WTC11 (cell line): ENCODE results near the gene PRR7. TPM values are rescaled to one million over a fixed set of nuclear protein-coding genes. Genes with fewer than 3 reads are reported as not detected.

Experiments used
- ATAC-seq: fragments of 200-7000 bp; cut with Tn5 transposase; 2 replicates; pipeline ENCODE4 v1.10.0; 2021; ENCODE audit warnings: mild to moderate bottlenecking, moderate library complexity
- CTCF ChIA-PET: fragments of 300-600 bp; sonication (Branson Sonifier 250); formaldehyde crosslinking; loops from one replicate; lab custom pipeline; 2021; ENCODE audit warnings: antibody characterized with exemption; lab: Charles Lee
- POLR2A ChIA-PET: fragments of 350-600 bp; sonication (Branson Sonifier 250); formaldehyde crosslinking; loops from one replicate; lab custom pipeline; 2021; ENCODE audit warnings: antibody characterized with exemption; lab: Charles Lee
- DNase-seq: peaks from one replicate; pipeline ENCODE4 v3.0.0; 2021; ENCODE audit warnings: low spot score
- H3K27ac Mint-ChIP-seq: 2 replicates; pipeline ENCODE4 v1.8.0; 2021; ENCODE audit warnings: mixed read lengths
- H3K27me3 Mint-ChIP-seq: 2 replicates; pipeline ENCODE4 v1.8.0; 2021; ENCODE audit warnings: low read depth, mild to moderate bottlenecking, moderate library complexity, mixed read lengths
- H3K36me3 Mint-ChIP-seq: 2 replicates; pipeline ENCODE4 v1.8.0; 2021; ENCODE audit warnings: mixed read lengths
- H3K4me1 Mint-ChIP-seq: 2 replicates; pipeline ENCODE4 v1.8.0; 2022; ENCODE audit warnings: mixed read lengths
- H3K4me3 Mint-ChIP-seq: 2 replicates; pipeline ENCODE4 v1.8.0; 2021; ENCODE audit warnings: mild to moderate bottlenecking, moderate library complexity, mixed read lengths
- H3K9me3 Mint-ChIP-seq: 2 replicates; pipeline ENCODE4 v1.8.0; 2021; ENCODE audit warnings: mixed read lengths
- E2F5 ChIP-seq: sonication (generic); formaldehyde crosslinking; IDR thresholded peaks from 2 replicates; pipeline ENCODE4 v1.8.1; 2022; ENCODE audit warnings: mild to moderate bottlenecking, moderate library complexity, missing genetic modification reagents
- ERG ChIP-seq: fragments of 250-450 bp; sonication (Bioruptor Pico); IDR thresholded peaks from 2 replicates; pipeline ENCODE4 v1.8.0; 2021; ENCODE audit warnings: mild to moderate bottlenecking
- FOXP4 ChIP-seq: sonication (generic); formaldehyde crosslinking; IDR thresholded peaks from 2 replicates; pipeline ENCODE4 v1.8.0; 2022; ENCODE audit warnings: mild to moderate bottlenecking, missing genetic modification reagents
- HMGA2 ChIP-seq: fragments of 250-450 bp; sonication (Bioruptor Pico); IDR thresholded peaks from 2 replicates; pipeline ENCODE4 v1.4.0; 2021; ENCODE audit warnings: mild to moderate bottlenecking, moderate library complexity
- HMGXB4 ChIP-seq: sonication (generic); formaldehyde crosslinking; IDR thresholded peaks from 2 replicates; pipeline ENCODE4 v1.8.1; 2023; ENCODE audit warnings: mild to moderate bottlenecking, moderate library complexity, missing genetic modification reagents
- IRF2 ChIP-seq: sonication (generic); formaldehyde crosslinking; IDR thresholded peaks from 2 replicates; pipeline ENCODE4 v1.8.0; 2022; ENCODE audit warnings: low read depth, missing genetic modification reagents, borderline replicate concordance
- JAZF1 ChIP-seq: fragments of 250-450 bp; sonication (Bioruptor Pico); IDR thresholded peaks from 2 replicates; pipeline ENCODE4 v1.9.0; 2021; ENCODE audit warnings: moderate library complexity, mild to moderate bottlenecking, inconsistent platforms
- KAT7 ChIP-seq: sonication (generic); formaldehyde crosslinking; IDR thresholded peaks from 2 replicates; pipeline ENCODE4 v1.8.1; 2023; ENCODE audit warnings: missing genetic modification reagents, mild to moderate bottlenecking, borderline replicate concordance
- NFATC4 ChIP-seq: fragments of 250-450 bp; sonication (Bioruptor Pico); IDR thresholded peaks from 2 replicates; pipeline ENCODE4 v1.9.0; 2021; ENCODE audit warnings: mild to moderate bottlenecking
- NFYB ChIP-seq: sonication (generic); formaldehyde crosslinking; conservative IDR thresholded peaks from 2 replicates; pipeline ENCODE4 v1.8.0; 2022; ENCODE audit warnings: low read depth, missing genetic modification reagents
- OVOL2 ChIP-seq: fragments of 250-450 bp; sonication (Bioruptor Pico); IDR thresholded peaks from 2 replicates; pipeline ENCODE4 v1.9.0; 2021; ENCODE audit warnings: mild to moderate bottlenecking, borderline replicate concordance
- PRRX2 ChIP-seq: fragments of 250-450 bp; sonication (Bioruptor Pico); IDR thresholded peaks from 2 replicates; pipeline ENCODE4 v1.8.0; 2021; ENCODE audit warnings: mild to moderate bottlenecking
- SP1 ChIP-seq: sonication (generic); formaldehyde crosslinking; conservative IDR thresholded peaks from 2 replicates; pipeline ENCODE4 v1.8.1; 2022; ENCODE audit warnings: missing genetic modification reagents
- STAT6 ChIP-seq: sonication (generic); formaldehyde crosslinking; conservative IDR thresholded peaks from 2 replicates; pipeline ENCODE4 v1.8.1; 2023; ENCODE audit warnings: mild to moderate bottlenecking, low read depth, missing genetic modification reagents, moderate library complexity
- ZBTB43 ChIP-seq: sonication (generic); formaldehyde crosslinking; IDR thresholded peaks from 2 replicates; pipeline ENCODE4 v1.8.1; 2023; ENCODE audit warnings: mild to moderate bottlenecking, missing genetic modification reagents
- ZNF317 ChIP-seq: sonication (generic); formaldehyde crosslinking; IDR thresholded peaks from 2 replicates; pipeline ENCODE4 v1.8.1; 2023; ENCODE audit warnings: low read depth, mild to moderate bottlenecking, moderate library complexity, missing genetic modification reagents, borderline replicate concordance
- total RNA-seq: library from RNA; stranded (reverse); gene quantifications from 3 replicates; pipeline ENCODE4 v1.2.3, GENCODE V29; 2021

Gene PRR7
- total RNA-seq, 1 experiment from 2014 or later: 13.1 TPM

GRCh38 chr5:177397875-177398390 is 48.7 kb upstream of the PRR7 start:
- no peaks in the 10 kb centered on the region for H3K9me3 Mint-ChIP-seq
- H3K27me3 Mint-ChIP-seq: peaks cover 26% of the 10 kb centered on the region
- TF ChIP-seq ZNF317 (no peak), NFATC4 (CRISPR knock-in tag) (no peak), STAT6 (CRISPR knock-in tag) (no peak), HMGA2 (CRISPR knock-in tag) (no peak), FOXP4 (CRISPR knock-in tag) (no peak), HMGXB4 (CRISPR knock-in tag) (no peak), KAT7 (CRISPR knock-in tag) (no peak), NFYB (CRISPR knock-in tag) (no peak), IRF2 (CRISPR knock-in tag) (no peak), ERG (CRISPR knock-in tag) (no peak), JAZF1 (CRISPR knock-in tag) (no peak)
- TF ChIP-seq, all 79 proteins: peak for 0
- Mint-ChIP-seq H3K4me1 (peaks cover 30% of the 10 kb centered on the region), H3K36me3 (no peaks in the 10 kb centered on the region), H3K4me3 (no peak overlapping the region), H3K27ac (no peak overlapping the region)
- ATAC-seq (no peak), DNase-seq (no peak)
- ChIA-PET CTCF (interaction anchor here (1.0 to 1.9 kb wide), 3 partner anchors 27 to 88 kb away, joined by 4 to 7 read pairs (median 5); no protein-coding TSS in a partner anchor), POLR2A (no interaction called here)

- no peaks in the 10 kb centered on the region for H3K36me3 Mint-ChIP-seq
- H3K9me3 Mint-ChIP-seq: no peaks in the 10 kb centered on the region
- H3K4me1 Mint-ChIP-seq: peaks cover 21% of the 10 kb centered on the region
- ATAC-seq (no peak), DNase-seq (peak; percentile 61)
- TF ChIP-seq SP1 (CRISPR knock-in tag) (no peak), ZBTB43 (CRISPR knock-in tag) (no peak), E2F5 (no peak), OVOL2 (no peak), PRRX2 (CRISPR knock-in tag) (no peak), NFATC4 (CRISPR knock-in tag) (no peak)
- H3K4me3 Mint-ChIP-seq: 0 out of 2 replicates have a peak within 1 kb of the TSS, but pooled peaks have one; percentile 24
- POLR2A ChIA-PET: no interaction called here
- CTCF ChIA-PET: interaction anchor here (1.0 to 7.9 kb wide), 6 partner anchors 10 to 91 kb away, joined by 3 to 202 read pairs (median 75); partner anchors contain the start of gene GRK6
- H3K27ac Mint-ChIP-seq: no peak within 1 kb of the TSS
- H3K27me3 Mint-ChIP-seq: peaks cover 47% of the 10 kb centered on the region
Measured at GRCh38 chr5:177399997-177400868, 46.4 kb upstream of the PRR7 start, which contains the start of gene PFN3. Gene PFN3, minus strand, starts transcription at chr5:177400661. Its CDS starts 85 bp downstream, at chr5:177400576.
